HG03045 (cell line): ENCODE data around the gene METTL25B.
A peak's percentile ranks its signal among the peaks of the same experiment; 100 is the strongest.

Source experiments
- ATAC-seq: cut with Tn5 transposase; IDR thresholded peaks from one replicate; pipeline ENCODE4 v1.9.1; 2021; ENCODE audit warnings: mild to moderate bottlenecking, moderate library complexity; ENCODE audit not compliant: unreplicated experiment

METTL25B gene

GRCh38 chr1:156767101-156767878 lies 39.0 kb downstream of the METTL25B start, which contains the start of gene PRCC:
Gene PRCC (plus strand): TSS chr1:156767535. CDS start chr1:156767772, 237 bp downstream.
- peak; percentile 88 for ATAC-seq

- peak; percentile 8 for ATAC-seq
These were observed 39.8 kb downstream of the METTL25B start for GRCh38 chr1:156767879-156768604.

- ATAC-seq, result no peak
These were observed 40.5 kb downstream of the METTL25B start for GRCh38 chr1:156768610-156769295.

GRCh38 chr1:156772222-156772621 lies 44.0 kb downstream of the METTL25B start:
- ATAC-seq, result no peak

GRCh38 chr1:156772728-156773497 lies 44.6 kb downstream of the METTL25B start:
- no peak for ATAC-seq

GRCh38 chr1:156773607-156774006 lies 45.3 kb downstream of the METTL25B start:
- ATAC-seq, result no peak

GRCh38 chr1:156775799-156776198 lies 47.5 kb downstream of the METTL25B start:
- no peak for ATAC-seq

GRCh38 chr1:156776942-156777341 lies 48.7 kb downstream of the METTL25B start:
- ATAC-seq, result no peak

GRCh38 chr1:156777573-156777972 lies 49.3 kb downstream of the METTL25B start:
- no peak for ATAC-seq

- ATAC-seq, result no peak
These were observed 53.4 kb downstream of the METTL25B start for GRCh38 chr1:156781585-156782186.

GRCh38 chr1:156785458-156785857 lies 57.2 kb downstream of the METTL25B start:
- ATAC-seq, result no peak
